RWPE1 (cell line): ENCODE data around the gene PSTPIP1.

Experiments
- CTCF ChIA-PET: fragments of 350-600 bp; sonication (Branson Sonifier 250); formaldehyde crosslinking; extraction: SDS; loops from one replicate; lab custom pipeline; 2021; lab: Yijun Ruan, JAX
- POLR2A ChIA-PET: fragments of 400-600 bp; formaldehyde crosslinking; extraction: SDS; loops from one replicate; lab custom pipeline; 2020; ENCODE audit warnings: antibody characterized with exemption; ENCODE audit not compliant: low non-redundant PET; lab: Yijun Ruan, JAX
- DNase-seq: peaks from one replicate; pipeline ENCODE4 v3.0.0; 2012; ENCODE audit warnings: low spot score
- H3K27ac ChIP-seq: fragments of 450-650 bp; 2 replicates; pipeline ENCODE4 v1.5.1; 2017
- CTCF ChIP-seq: fragments of 450-650 bp; conservative IDR thresholded peaks from 2 replicates; pipeline ENCODE4 v1.5.1; 2017; ENCODE audit warnings: low read depth, mild to moderate bottlenecking

Gene PSTPIP1

GRCh38 chr15:76986743-76987142, 8.2 kb upstream of the PSTPIP1 start:
- no peak overlapping the region for H3K27ac ChIP-seq
- TF ChIP-seq CTCF: no peak
- POLR2A ChIA-PET: no interaction called here
- no peak for DNase-seq
- CTCF ChIA-PET: interaction anchor here (0.7 kb wide), 1 partner anchor 597 kb away, joined by 7 read pairs; no protein-coding TSS in a partner anchor

- TF ChIP-seq CTCF: no peak
- ChIA-PET CTCF (interaction anchor here (0.6 to 0.7 kb wide), 2 partner anchors 56 to 596 kb away, joined by 4 to 7 read pairs; no protein-coding TSS in a partner anchor), POLR2A (no interaction called here)
- no peak for DNase-seq
- H3K27ac ChIP-seq: no peak overlapping the region
These were observed 7.7 kb upstream of the PSTPIP1 start for GRCh38 chr15:76987276-76987675.

- CTCF ChIA-PET: interaction anchor here (0.5 to 0.6 kb wide), 2 partner anchors 57 to 353 kb away, joined by 3 to 4 read pairs; no protein-coding TSS in a partner anchor
- no peak for TF ChIP-seq CTCF
- POLR2A ChIA-PET: no interaction called here
- H3K27ac ChIP-seq: no peak overlapping the region
- no peak for DNase-seq
These were observed 6.7 kb upstream of the PSTPIP1 start for GRCh38 chr15:76987896-76988860.

GRCh38 chr15:76988867-76989780, 5.8 kb upstream of the PSTPIP1 start:
- CTCF ChIA-PET: no interaction called here
- no peak overlapping the region for H3K27ac ChIP-seq
- DNase-seq: no peak
- POLR2A ChIA-PET: no interaction called here
- no peak for TF ChIP-seq CTCF

GRCh38 chr15:76991048-76991447, 3.9 kb upstream of the PSTPIP1 start:
- TF ChIP-seq CTCF: no peak
- CTCF ChIA-PET: no interaction called here

More at GRCh38 chr15:76991048-76991447, 3.9 kb upstream of the PSTPIP1 start:
- POLR2A ChIA-PET: no interaction called here
- no peak for DNase-seq
- H3K27ac ChIP-seq: no peak overlapping the region
